Sigmoid colon (tissue), 7 donors: ENCODE data around the gene ATP6V0E1. TPM values are rescaled to one million over a fixed set of nuclear protein-coding genes. Genes with fewer than 3 reads are reported as not detected.
A peak's percentile ranks its signal among the peaks of the same experiment; 100 is the strongest.

Experiments used
- DNase-seq: peaks from one replicate; pipeline ENCODE4 v3.0.0-alpha.2; 2019
- H3K27ac ChIP-seq, 4 donors: fragments of 200-600 bp; sonication (generic); one replicate each; pipeline ENCODE4 v1.5.1; 2016 to 2019; ENCODE audit warnings: mild to moderate bottlenecking in 1 of 4
- H3K27me3 ChIP-seq, 3 donors: fragments of 200-600 bp; sonication (generic); one replicate each; pipeline ENCODE4 v1.5.1; 2019; ENCODE audit warnings: mild to moderate bottlenecking in 1 of 3
- H3K36me3 ChIP-seq, 4 donors: fragments of 200-600 bp; sonication (generic); one replicate each; pipeline ENCODE4 v1.5.1; 2016 to 2019
- H3K4me1 ChIP-seq, 4 donors: fragments of 200-600 bp; sonication (generic); one replicate each; pipeline ENCODE4 v1.5.1; 2017 to 2019
- H3K4me3 ChIP-seq, 4 donors: fragments of 200-600 bp; sonication (generic); one replicate each; pipeline ENCODE4 v1.5.1; 2017 to 2019; ENCODE audit warnings: mild to moderate bottlenecking in 2 of 4, moderate library complexity in 1 of 4
- H3K9me3 ChIP-seq, 4 donors: fragments of 200-600 bp in 3 of 4; sonication (generic) in 3 of 4; one replicate each; pipeline versions ENCODE4 v1.5.1 to v1.6.1; 2013 to 2019
- EP300 ChIP-seq, 4 donors: sonication (generic); formaldehyde crosslinking; IDR thresholded peaks; one replicate each; pipeline ENCODE4 v1.6.1; 2017; ENCODE audit warnings: antibody characterized with exemption in 4 of 4
- POLR2A ChIP-seq, 2 donors: fragments of 450-650 bp; IDR thresholded peaks; one replicate each; pipeline ENCODE4 v1.6.1; 2016; ENCODE audit warnings: antibody characterized with exemption in 2 of 2, mild to moderate bottlenecking in 2 of 2, moderate library complexity in 2 of 2
- POLR2AphosphoS5 ChIP-seq, 4 donors: sonication (generic); formaldehyde crosslinking; IDR thresholded peaks; one replicate each; pipeline ENCODE4 v1.6.1; 2017; ENCODE audit warnings: antibody characterized with exemption in 4 of 4
- WGBS, 2 donors: extraction: QIAGEN DNeasy Blood & Tissue Kit; methylation state at CpG; one replicate each; pipeline ENCODE4 v1.1.7; 2013; 5-methylcytosine and 5-hydroxymethylcytosine counted together
- intact Hi-C: fragments of 100-400 bp; cut with DNase I; formaldehyde crosslinking; loops from one replicate; pipeline ENCODE4 v1.15.1; 2023
- polyA plus RNA-seq, 3 donors: library from polyadenylated mRNA; stranded (reverse); fragments of 200-250 nt; gene quantifications; one replicate each; pipeline ENCODE4 v1.2.3, GENCODE V29; 2013
- total RNA-seq, 4 donors: library from RNA; depleted of rRNA; stranded (reverse); fragments of >200 nt; gene quantifications; one replicate each; pipeline ENCODE4 v1.1.0, GENCODE V29; 2016
- TF ChIP-seq, protein P1 (sequence below), 4 experiments: fragments of 450-650 bp in 3 of 4; fragments of 200-600 bp in 1 of 4; IDR thresholded peaks; one replicate each; pipeline ENCODE4 v1.5.1; 2016 to 2019; ENCODE audit warnings: antibody characterized with exemption in 4 of 4, mild to moderate bottlenecking in 3 of 4, moderate library complexity in 2 of 4
- donor health status: healthy with polysubstance abuse.
- donor health status: Bipolar disorder and iron deficiency.
- donor health status: healthy.

The ATP6V0E1 gene
- total and polyA plus RNA-seq, 7 donors = 117 to 261 (median 154) TPM

DNA sequence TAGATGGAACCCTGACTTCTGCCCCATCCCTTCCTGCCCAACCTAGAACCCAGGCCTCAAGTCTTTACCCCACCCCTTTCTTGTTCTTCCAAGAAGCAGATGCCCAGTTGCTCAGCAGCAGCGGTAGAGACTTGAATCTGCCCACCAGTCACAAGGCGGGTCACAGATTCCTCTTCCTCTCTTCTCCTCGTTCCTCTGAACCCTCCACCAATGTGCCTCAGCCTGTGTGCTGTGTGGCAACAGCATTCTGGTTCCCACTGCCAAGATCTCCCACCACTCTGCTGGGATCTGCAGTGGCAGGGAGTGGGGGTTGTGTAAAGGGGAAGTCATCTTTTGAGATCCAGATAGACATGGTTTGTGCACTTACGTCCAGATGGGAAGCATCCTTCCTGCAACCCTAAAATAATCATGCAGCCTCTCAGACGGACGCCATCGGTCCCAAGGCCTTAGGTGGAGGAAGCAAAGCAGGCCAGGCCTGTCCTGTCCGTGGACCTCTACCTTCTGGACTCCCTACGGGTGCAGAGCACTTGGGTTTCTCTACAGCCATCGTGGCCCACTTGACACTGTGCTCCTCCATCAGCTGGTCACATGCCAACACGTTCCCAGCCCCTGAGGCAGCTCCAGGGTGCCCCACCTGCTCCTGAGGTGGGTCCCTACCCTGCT, 32.1 kb upstream of the ATP6V0E1 start:
- Histone ChIP-seq H3K27ac (peak overlapping the region in 2 of 4 donors; percentile 87 to 88), H3K4me1 (peaks cover 0 to 45% (median 10%) of the 10 kb centered on the region in 4 donors), H3K27me3 (no peaks in the 10 kb centered on the region), H3K9me3 (no peaks in the 10 kb centered on the region), H3K36me3 (peaks cover 0 to 32% (median 14%) of the 10 kb centered on the region in 4 donors), H3K4me3 (no peak overlapping the region)
- TF ChIP-seq POLR2AphosphoS5 (IDR thresholded peaks at IDR 0.05) (no peak), POLR2A (IDR thresholded peaks at IDR 0.05) (no peak), EP300 (IDR thresholded peaks at IDR 0.05) (no peak)
- TF ChIP-seq, protein P1, sequence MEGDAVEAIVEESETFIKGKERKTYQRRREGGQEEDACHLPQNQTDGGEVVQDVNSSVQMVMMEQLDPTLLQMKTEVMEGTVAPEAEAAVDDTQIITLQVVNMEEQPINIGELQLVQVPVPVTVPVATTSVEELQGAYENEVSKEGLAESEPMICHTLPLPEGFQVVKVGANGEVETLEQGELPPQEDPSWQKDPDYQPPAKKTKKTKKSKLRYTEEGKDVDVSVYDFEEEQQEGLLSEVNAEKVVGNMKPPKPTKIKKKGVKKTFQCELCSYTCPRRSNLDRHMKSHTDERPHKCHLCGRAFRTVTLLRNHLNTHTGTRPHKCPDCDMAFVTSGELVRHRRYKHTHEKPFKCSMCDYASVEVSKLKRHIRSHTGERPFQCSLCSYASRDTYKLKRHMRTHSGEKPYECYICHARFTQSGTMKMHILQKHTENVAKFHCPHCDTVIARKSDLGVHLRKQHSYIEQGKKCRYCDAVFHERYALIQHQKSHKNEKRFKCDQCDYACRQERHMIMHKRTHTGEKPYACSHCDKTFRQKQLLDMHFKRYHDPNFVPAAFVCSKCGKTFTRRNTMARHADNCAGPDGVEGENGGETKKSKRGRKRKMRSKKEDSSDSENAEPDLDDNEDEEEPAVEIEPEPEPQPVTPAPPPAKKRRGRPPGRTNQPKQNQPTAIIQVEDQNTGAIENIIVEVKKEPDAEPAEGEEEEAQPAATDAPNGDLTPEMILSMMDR (IDR thresholded peaks at IDR 0.05) = no peak
- intact Hi-C loops = loop anchor here (5.0 kb wide), 1 partner anchor 479 kb away; no protein-coding TSS in a partner anchor
- DNase-seq = no peak
- WGBS, 2 donors = 86 to 88% methylated on average over 11 of the region's 11 CpGs

DNA sequence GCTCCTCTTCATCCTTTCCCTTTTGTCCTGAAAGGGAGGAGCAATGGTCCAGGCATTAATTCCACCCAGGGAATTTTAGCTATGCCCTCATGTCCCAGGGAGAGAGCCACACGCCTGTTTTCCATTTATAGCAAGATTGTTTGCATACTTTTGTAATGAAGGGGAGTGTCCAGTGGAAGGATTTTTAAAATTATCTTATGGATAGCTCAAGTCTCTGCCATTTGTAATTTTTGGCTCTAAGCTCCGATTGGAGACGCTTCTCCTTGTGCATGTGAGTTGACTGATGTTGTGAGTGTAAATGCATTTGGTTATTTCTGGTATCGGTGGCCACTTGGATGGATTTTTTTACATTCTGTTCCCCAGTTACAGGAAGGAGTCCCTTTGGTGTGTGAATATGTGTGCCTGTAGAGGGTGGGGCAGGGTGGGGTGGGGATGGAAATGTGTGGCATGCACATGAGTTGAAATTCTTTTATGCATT, 31.5 kb upstream of the ATP6V0E1 start:
- TF ChIP-seq, protein P1 (IDR thresholded peaks at IDR 0.05) = no peak
- peak in 1 of 4 donors; percentile 6 for TF ChIP-seq POLR2AphosphoS5 (IDR thresholded peaks at IDR 0.05)
- intact Hi-C loops = loop anchor here (5.0 kb wide), 1 partner anchor 480 kb away; no protein-coding TSS in a partner anchor
- H3K4me1 ChIP-seq = peaks cover 0 to 45% (median 10%) of the 10 kb centered on the region in 4 donors
- WGBS, 2 donors = 85 to 87% methylated on average over 4 of the region's 4 CpGs
- H3K9me3 ChIP-seq = no peaks in the 10 kb centered on the region
- H3K27ac ChIP-seq = peak overlapping the region in 2 of 4 donors; percentile 87 to 88
- H3K27me3 ChIP-seq = no peaks in the 10 kb centered on the region
- no peak overlapping the region for H3K4me3 ChIP-seq
- no peak for DNase-seq
- peaks cover 0 to 27% (median 14%) of the 10 kb centered on the region in 4 donors for H3K36me3 ChIP-seq

DNA sequence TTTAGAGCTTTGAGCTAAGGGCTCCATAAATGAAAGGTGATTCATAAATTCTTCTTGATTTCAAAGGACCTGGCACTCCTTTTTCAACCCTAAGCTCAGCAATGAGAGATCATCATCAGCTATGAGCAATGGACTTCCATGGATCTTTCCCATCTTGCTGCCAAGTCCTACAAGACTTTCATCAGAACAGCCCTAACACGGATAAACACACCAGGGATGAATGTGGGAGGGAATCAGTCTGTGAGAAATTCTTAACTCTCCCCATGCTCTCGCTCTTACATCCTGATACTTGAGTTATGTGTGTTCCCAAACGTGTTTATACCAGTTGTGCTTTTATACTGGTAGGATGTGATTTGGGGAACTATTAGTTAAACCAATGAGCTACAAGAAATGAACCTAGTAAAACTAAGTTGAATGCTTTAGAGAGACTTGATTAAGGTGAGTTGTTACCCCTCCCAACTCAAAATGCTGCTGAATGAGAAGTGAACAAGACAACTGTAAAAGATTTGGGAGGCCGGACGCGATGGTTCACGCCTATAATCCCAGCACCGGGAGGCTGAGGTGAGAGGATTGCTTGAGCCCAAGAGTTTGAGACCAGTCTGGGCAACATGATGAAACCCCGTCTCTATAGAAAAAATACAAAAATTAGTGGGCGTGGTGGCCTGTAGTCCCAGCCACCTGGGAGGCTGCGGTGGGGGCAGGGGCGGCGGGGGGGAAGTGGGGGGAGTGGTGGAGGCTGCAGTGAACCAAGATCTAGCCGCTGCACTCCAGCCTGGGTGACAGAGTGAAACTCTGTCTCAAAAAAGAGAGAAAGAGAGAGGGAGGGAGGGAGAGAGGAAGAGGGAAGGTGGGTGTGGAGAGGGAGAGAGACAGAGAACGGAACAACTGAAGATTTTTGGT, 29.5 kb upstream of the ATP6V0E1 start:
- Histone ChIP-seq H3K36me3 (peaks cover 0 to 22% (median 14%) of the 10 kb centered on the region in 4 donors), H3K27ac (peak overlapping the region; percentile 32 to 88 (median 76)), H3K27me3 (no peaks in the 10 kb centered on the region), H3K4me3 (no peak overlapping the region), H3K4me1 (peaks cover 0 to 37% (median 14%) of the 10 kb centered on the region in 4 donors), H3K9me3 (no peaks in the 10 kb centered on the region)
- intact Hi-C loops = loop anchor here (5.0 kb wide), 1 partner anchor 482 kb away; no protein-coding TSS in a partner anchor
- DNase-seq = no peak
- TF ChIP-seq POLR2AphosphoS5 (IDR thresholded peaks at IDR 0.05) (no peak), EP300 (IDR thresholded peaks at IDR 0.05) (no peak), POLR2A (IDR thresholded peaks at IDR 0.05) (no peak)
- TF ChIP-seq, protein P1 (IDR thresholded peaks at IDR 0.05) = no peak
- 70 to 81% methylated on average over 15 of the region's 15 CpGs for WGBS, 2 donors

DNA sequence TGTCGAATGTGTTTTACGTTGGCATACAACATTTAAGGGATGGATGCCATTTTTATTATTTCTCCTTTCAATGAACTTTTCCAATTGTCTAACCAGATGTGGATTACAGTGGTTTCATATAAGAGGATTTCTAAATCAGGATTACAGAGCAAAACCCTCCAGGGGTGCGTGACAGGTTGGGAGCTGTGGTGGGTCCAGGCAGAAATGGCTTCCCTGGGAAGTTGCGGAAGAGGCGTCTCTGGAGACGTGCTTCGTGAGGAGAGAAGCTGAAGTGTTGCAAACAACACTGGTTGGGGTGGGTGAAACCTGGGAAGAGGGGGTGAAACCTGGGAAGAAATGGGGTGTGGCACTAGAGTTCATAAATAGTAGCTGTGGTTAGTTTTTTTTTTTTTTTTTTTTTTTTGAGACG, 28.8 kb upstream of the ATP6V0E1 start:
- H3K4me3 ChIP-seq = no peak overlapping the region
- peaks cover 0 to 41% (median 14%) of the 10 kb centered on the region in 4 donors for H3K4me1 ChIP-seq
- no peak for TF ChIP-seq EP300 (IDR thresholded peaks at IDR 0.05)
- TF ChIP-seq, protein P1 (IDR thresholded peaks at IDR 0.05) = no peak
- no peak for TF ChIP-seq POLR2A (IDR thresholded peaks at IDR 0.05)
- TF ChIP-seq POLR2AphosphoS5 (IDR thresholded peaks at IDR 0.05) = no peak
- no peaks in the 10 kb centered on the region for H3K27me3 ChIP-seq
- H3K36me3 ChIP-seq = peaks cover 0 to 22% (median 14%) of the 10 kb centered on the region in 4 donors
- WGBS, 2 donors = 84 to 89% methylated on average over 8 of the region's 8 CpGs
- H3K9me3 ChIP-seq = no peaks in the 10 kb centered on the region
- no peak for DNase-seq
- H3K27ac ChIP-seq = peak overlapping the region in 3 of 4 donors; percentile 65 to 88 (median 87)
- intact Hi-C loops = loop anchor here (5.0 kb wide), 1 partner anchor 482 kb away; no protein-coding TSS in a partner anchor
